ENCODE measurements around the gene USP51. TPM values are rescaled to one million over a fixed set of nuclear protein-coding genes. Genes with fewer than 3 reads are reported as not detected.

The USP51 gene
- total and polyA plus RNA-seq, 2 of the 13 experiments (the other 11 are each of a cell fraction or from before 2014, with no cell fraction given) = not detected

GRCh38 chrX:55487143-55487542 is 2.5 kb downstream of the USP51 start (continued):
- TF ChIP-seq POLR2AphosphoS2 (IDR thresholded peaks at IDR 0.05; ENCODE audit: low read depth, low read length) (no peak), RBM39 (IDR thresholded peaks at IDR 0.05; ENCODE audit: low read depth, low read length, poor library complexity, severe bottlenecking) (no peak), ZBTB1 (CRISPR knock-in tag; IDR thresholded peaks at IDR 0.05; ENCODE audit: borderline replicate concordance) (no peak), ZSCAN25 (CRISPR knock-in tag; IDR thresholded peaks at IDR 0.05) (no peak), ISX (CRISPR knock-in tag; conservative IDR thresholded peaks at IDR 0.05) (no peak), ZNF740 (CRISPR knock-in tag; IDR thresholded peaks at IDR 0.05) (no peak), ZBTB21 (CRISPR knock-in tag; IDR thresholded peaks at IDR 0.05) (no peak)
- TF ChIP-seq, protein P1, sequence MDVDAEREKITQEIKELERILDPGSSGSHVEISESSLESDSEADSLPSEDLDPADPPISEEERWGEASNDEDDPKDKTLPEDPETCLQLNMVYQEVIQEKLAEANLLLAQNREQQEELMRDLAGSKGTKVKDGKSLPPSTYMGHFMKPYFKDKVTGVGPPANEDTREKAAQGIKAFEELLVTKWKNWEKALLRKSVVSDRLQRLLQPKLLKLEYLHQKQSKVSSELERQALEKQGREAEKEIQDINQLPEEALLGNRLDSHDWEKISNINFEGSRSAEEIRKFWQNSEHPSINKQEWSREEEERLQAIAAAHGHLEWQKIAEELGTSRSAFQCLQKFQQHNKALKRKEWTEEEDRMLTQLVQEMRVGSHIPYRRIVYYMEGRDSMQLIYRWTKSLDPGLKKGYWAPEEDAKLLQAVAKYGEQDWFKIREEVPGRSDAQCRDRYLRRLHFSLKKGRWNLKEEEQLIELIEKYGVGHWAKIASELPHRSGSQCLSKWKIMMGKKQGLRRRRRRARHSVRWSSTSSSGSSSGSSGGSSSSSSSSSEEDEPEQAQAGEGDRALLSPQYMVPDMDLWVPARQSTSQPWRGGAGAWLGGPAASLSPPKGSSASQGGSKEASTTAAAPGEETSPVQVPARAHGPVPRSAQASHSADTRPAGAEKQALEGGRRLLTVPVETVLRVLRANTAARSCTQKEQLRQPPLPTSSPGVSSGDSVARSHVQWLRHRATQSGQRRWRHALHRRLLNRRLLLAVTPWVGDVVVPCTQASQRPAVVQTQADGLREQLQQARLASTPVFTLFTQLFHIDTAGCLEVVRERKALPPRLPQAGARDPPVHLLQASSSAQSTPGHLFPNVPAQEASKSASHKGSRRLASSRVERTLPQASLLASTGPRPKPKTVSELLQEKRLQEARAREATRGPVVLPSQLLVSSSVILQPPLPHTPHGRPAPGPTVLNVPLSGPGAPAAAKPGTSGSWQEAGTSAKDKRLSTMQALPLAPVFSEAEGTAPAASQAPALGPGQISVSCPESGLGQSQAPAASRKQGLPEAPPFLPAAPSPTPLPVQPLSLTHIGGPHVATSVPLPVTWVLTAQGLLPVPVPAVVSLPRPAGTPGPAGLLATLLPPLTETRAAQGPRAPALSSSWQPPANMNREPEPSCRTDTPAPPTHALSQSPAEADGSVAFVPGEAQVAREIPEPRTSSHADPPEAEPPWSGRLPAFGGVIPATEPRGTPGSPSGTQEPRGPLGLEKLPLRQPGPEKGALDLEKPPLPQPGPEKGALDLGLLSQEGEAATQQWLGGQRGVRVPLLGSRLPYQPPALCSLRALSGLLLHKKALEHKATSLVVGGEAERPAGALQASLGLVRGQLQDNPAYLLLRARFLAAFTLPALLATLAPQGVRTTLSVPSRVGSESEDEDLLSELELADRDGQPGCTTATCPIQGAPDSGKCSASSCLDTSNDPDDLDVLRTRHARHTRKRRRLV (CRISPR knock-in tag; IDR thresholded peaks at IDR 0.05) = no peak
- TF ChIP-seq, protein P2, sequence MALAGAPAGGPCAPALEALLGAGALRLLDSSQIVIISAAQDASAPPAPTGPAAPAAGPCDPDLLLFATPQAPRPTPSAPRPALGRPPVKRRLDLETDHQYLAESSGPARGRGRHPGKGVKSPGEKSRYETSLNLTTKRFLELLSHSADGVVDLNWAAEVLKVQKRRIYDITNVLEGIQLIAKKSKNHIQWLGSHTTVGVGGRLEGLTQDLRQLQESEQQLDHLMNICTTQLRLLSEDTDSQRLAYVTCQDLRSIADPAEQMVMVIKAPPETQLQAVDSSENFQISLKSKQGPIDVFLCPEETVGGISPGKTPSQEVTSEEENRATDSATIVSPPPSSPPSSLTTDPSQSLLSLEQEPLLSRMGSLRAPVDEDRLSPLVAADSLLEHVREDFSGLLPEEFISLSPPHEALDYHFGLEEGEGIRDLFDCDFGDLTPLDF (CRISPR knock-in tag; IDR thresholded peaks at IDR 0.05) = no peak

Data from HepG2 (cell line).